ENCODE results near the gene BRINP3.

DNA sequence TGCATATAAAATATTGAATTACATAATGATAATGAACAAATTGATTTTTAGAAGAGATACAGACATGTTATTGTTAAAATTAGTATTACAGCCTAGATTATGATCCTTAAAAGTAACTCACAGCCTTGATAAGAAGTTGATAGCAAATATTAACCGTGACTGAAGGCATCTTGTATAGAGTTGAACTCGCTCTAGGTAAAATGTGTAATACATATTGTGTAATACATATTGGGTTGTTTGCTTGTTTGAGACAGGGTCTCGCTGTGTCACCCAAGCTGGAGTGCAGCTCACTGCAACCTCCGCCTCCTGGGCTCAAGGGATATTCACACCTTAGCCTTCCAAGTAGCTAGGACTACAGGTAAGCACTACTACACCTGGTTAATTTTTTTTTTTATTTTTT lies 269.9 kb downstream of the BRINP3 start:
- TF ChIP-seq, protein P1, sequence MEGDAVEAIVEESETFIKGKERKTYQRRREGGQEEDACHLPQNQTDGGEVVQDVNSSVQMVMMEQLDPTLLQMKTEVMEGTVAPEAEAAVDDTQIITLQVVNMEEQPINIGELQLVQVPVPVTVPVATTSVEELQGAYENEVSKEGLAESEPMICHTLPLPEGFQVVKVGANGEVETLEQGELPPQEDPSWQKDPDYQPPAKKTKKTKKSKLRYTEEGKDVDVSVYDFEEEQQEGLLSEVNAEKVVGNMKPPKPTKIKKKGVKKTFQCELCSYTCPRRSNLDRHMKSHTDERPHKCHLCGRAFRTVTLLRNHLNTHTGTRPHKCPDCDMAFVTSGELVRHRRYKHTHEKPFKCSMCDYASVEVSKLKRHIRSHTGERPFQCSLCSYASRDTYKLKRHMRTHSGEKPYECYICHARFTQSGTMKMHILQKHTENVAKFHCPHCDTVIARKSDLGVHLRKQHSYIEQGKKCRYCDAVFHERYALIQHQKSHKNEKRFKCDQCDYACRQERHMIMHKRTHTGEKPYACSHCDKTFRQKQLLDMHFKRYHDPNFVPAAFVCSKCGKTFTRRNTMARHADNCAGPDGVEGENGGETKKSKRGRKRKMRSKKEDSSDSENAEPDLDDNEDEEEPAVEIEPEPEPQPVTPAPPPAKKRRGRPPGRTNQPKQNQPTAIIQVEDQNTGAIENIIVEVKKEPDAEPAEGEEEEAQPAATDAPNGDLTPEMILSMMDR (IDR thresholded peaks at IDR 0.05 in 4 of 5, conservative IDR thresholded peaks at IDR 0.05 in 1 of 5), result no peak
- TF ChIP-seq POLR2A (IDR thresholded peaks at IDR 0.05), result no peak

Measured in gastrocnemius medialis (tissue), 4 donors.